ENCODE measurements around the gene CNDP1.

CNDP1 gene

GRCh38 chr18:74510770-74511095, 23.6 kb upstream of the CNDP1 start:
- TF ChIP-seq ZFX (IDR thresholded peaks at IDR 0.05) (no peak), CTCF (conservative IDR thresholded peaks at IDR 0.05) (no peak)
- no peak overlapping the region for H3K27ac ChIP-seq

- TF ChIP-seq CTCF (conservative IDR thresholded peaks at IDR 0.05) = no peak
- H3K27ac ChIP-seq = no peak overlapping the region
Measured at GRCh38 chr18:74511823-74512222, 22.5 kb upstream of the CNDP1 start.

- TF ChIP-seq ZFX (IDR thresholded peaks at IDR 0.05) (no peak), CTCF (conservative IDR thresholded peaks at IDR 0.05) (no peak)
- H3K27ac ChIP-seq = no peak overlapping the region
Measured at GRCh38 chr18:74512321-74513053, 21.8 kb upstream of the CNDP1 start.

- no peak overlapping the region for H3K27ac ChIP-seq
- TF ChIP-seq CTCF (conservative IDR thresholded peaks at IDR 0.05) (no peak), ZFX (IDR thresholded peaks at IDR 0.05) (no peak)
Measured at GRCh38 chr18:74513149-74513882, 21.0 kb upstream of the CNDP1 start.

GRCh38 chr18:74513883-74514205, 20.5 kb upstream of the CNDP1 start:
- H3K27ac ChIP-seq = no peak overlapping the region
- TF ChIP-seq ZFX (IDR thresholded peaks at IDR 0.05) (no peak), CTCF (conservative IDR thresholded peaks at IDR 0.05) (no peak)

- no peak for TF ChIP-seq ZFX (IDR thresholded peaks at IDR 0.05)
- no peak for TF ChIP-seq CTCF (conservative IDR thresholded peaks at IDR 0.05)
- H3K27ac ChIP-seq = no peak overlapping the region
Measured at GRCh38 chr18:74514860-74515495, 19.3 kb upstream of the CNDP1 start.

GRCh38 chr18:74515620-74516231, 18.6 kb upstream of the CNDP1 start:
- TF ChIP-seq ZFX (IDR thresholded peaks at IDR 0.05) (no peak), CTCF (conservative IDR thresholded peaks at IDR 0.05) (no peak)
- H3K27ac ChIP-seq = no peak overlapping the region
